NCI-H774 (cell line): Measurements from ENCODE around the gene EFEMP2.
A peak's percentile ranks its signal among the peaks of the same experiment; 100 is the strongest.
"Not testable (repeated sequence)": the region's sequence is repeated elsewhere in the genome, so short reads cannot be mapped to it uniquely, and the experiment has no call there.

Experiments used
- DNase-seq: peaks from one replicate; lab custom pipeline; 2025; lab: John Stamatoyannopoulos, UW

EFEMP2 gene

GRCh38 chr11:65854852-65855837 is 17.5 kb downstream of the EFEMP2 start:
- no peak for DNase-seq

GRCh38 chr11:65854161-65854592 is 18.4 kb downstream of the EFEMP2 start:
- no peak for DNase-seq

- no peak for DNase-seq
Measured at GRCh38 chr11:65853246-65853979, 19.2 kb downstream of the EFEMP2 start.

- DNase-seq, result no peak
Measured at GRCh38 chr11:65852508-65853245, 19.9 kb downstream of the EFEMP2 start.

- DNase-seq, result no peak
Measured at GRCh38 chr11:65851811-65852507, 20.6 kb downstream of the EFEMP2 start.

GRCh38 chr11:65851083-65851579 is 21.5 kb downstream of the EFEMP2 start:
- DNase-seq, result no peak

- no peak for DNase-seq
Measured at GRCh38 chr11:65850217-65851082, 22.1 kb downstream of the EFEMP2 start.

GRCh38 chr11:65849771-65850216 is 22.8 kb downstream of the EFEMP2 start:
- no peak for DNase-seq

- no peak for DNase-seq
Measured at GRCh38 chr11:65849366-65849765, 23.2 kb downstream of the EFEMP2 start.

GRCh38 chr11:65848693-65849092 is 23.9 kb downstream of the EFEMP2 start:
- not testable (repeated sequence) for DNase-seq

- DNase-seq, result no peak
Measured at GRCh38 chr11:65847746-65848145, 24.9 kb downstream of the EFEMP2 start.

GRCh38 chr11:65844231-65844872 is 28.2 kb downstream of the EFEMP2 start:
- DNase-seq, result no peak

- DNase-seq, result no peak
Measured at GRCh38 chr11:65843811-65844210, 28.8 kb downstream of the EFEMP2 start.

GRCh38 chr11:65842144-65842543 is 30.5 kb downstream of the EFEMP2 start:
- DNase-seq, result no peak

GRCh38 chr11:65834202-65834601 is 38.4 kb downstream of the EFEMP2 start:
- DNase-seq, result no peak

- peak; percentile 54 for DNase-seq
Measured at GRCh38 chr11:65833297-65834030, 39.1 kb downstream of the EFEMP2 start, which contains the start of gene SNX32. Gene SNX32 (plus strand): TSS chr11:65833963. CDS start chr11:65834066, 103 bp downstream.

GRCh38 chr11:65832231-65832630 is 40.4 kb downstream of the EFEMP2 start:
- DNase-seq, result not testable (repeated sequence)

- no peak for DNase-seq
Measured at GRCh38 chr11:65829459-65829858, 43.1 kb downstream of the EFEMP2 start.
